DMS 273 treated with DMSO at 0.1 percent for 48 hours (cell line): ENCODE measurements around the gene ROR2.
A peak's percentile ranks its signal among the peaks of the same experiment; 100 is the strongest.
"Not testable (repeated sequence)": the region's sequence is repeated elsewhere in the genome, so short reads cannot be mapped to it uniquely, and the experiment has no call there.

Source experiments
- DNase-seq: peaks from one replicate; lab custom pipeline; 2025; lab: John Stamatoyannopoulos, UW

ROR2 gene

DNA sequence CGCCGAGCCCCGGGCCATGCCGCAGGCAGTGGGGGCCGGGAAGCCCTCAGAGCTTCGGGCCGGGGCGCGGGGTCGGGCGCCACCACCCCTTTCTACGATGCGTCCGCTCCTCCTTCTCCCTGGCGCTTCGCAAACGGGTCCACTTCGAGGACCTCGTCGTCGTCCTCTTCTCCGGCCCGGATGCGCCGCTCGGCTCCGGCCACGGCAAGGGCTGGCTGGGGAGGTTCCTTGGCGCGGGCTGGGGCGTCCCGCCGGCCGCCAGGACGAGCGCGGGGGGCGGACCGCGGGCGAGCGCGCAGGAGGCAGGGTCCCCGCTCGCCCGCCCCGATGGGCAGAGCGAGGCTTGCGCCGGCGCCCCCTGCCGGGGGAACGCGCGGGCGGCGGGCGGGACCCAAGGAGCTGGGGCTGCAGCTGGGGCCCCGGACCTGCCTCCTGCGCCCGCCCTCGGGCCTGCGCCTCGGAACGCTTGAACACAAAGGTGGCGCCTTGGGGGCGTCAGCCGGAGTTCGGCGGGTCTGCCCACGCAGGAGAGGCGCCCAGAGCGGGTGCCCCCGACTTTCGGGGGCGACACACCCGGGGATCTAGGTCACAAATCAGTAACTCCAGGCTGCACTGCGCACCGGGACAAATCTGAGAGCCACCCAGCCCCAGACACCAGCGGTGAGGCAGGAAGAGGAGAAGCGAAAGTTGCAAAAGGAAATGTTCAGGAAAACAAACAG, at the start of gene ROR2:
Gene ROR2, minus strand, starts transcription at position 283 of the 719 bp plus-strand sequence.
- peak; percentile 23 for DNase-seq

DNA sequence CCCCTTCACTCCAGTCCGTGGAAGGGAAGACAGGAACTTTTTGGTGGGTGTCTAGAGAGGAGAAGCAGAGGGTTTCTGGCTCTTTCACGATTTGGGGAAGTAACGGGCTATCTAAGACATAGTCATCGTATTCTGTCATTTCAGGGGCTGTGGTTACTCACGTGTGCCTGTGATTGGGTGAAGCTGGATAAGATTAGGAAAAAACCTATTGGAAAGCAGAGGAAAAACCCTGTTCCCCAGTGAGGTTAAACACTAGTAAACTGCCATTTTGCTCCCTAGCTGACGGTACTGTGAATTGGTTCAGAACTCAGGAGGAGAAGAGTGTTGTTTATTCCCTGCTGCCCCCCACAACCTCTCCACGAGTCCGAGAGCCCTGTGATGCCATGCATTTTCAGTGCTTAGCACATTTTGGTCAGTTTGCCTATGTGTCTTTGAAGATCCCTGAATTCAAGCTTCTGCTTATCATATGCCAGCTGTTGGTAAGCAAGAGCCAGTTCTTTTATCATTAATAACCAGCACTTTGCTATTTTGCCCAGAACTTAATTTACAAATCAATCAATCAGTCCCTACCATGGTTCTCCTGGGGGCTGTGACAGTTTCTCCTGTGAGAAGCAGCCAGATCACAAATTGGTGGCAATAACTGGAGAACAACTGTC, 45.1 kb upstream of the ROR2 start:
- no peak for DNase-seq

- no peak for DNase-seq
Observed at GRCh38 chr9:91994422-91994821, 44.4 kb upstream of the ROR2 start.

DNA sequence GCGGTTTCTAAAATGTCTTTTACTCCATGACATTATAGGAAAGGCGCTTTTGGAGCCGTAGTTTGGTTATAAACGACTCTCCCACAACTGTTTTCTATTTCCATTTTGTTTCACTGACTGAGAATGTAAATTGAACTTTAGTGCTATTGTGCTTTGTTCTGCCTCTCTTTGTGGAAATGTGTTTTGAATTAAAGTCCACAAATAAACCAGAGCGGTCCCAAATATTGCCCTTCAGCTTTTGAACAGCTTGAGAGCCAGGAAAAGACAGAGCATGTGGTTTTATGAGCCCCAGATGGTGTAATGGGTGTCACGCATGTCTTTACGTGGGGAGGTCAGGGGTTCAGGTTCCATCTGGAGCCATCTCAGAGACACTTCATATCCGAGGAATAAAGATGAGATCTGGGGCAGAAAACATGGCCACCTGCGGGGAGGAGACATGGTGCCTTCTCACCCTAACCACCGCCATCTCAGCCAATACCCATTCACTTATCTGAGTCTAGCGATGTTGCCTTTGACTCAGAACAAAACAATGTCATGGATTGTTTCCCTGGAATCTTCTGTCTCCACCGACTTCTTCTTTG, 42.5 kb upstream of the ROR2 start:
- no peak for DNase-seq

DNA sequence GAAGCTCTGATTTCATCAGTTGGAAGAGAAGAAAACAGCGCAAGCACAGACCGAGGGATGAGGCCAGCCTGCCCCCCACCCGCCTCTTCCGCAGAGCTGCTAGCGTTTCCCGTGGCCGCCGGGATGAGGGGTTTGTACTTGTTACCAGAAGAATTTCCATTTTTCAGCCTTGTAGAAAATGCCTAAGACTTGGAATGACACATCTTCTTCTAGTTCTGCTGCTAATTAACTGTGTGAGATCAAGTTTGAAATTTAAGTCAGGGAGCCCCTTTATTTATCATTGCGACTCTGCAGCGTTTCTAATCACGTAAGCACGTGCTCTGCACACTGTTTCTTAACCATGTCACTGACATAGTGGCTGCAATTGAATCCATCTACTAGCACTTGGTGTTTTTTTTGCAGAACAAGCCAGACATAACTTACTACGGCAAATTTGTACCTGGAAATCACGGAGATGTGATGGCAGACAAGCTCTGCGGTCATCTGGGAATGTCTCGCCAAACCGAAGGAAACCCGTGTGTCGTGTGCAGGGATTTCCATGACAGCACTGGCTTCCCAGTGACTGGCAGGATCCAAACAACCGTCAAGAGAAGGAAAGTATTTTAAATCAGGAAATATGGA, 41.8 kb upstream of the ROR2 start:
- DNase-seq = no peak

DNA sequence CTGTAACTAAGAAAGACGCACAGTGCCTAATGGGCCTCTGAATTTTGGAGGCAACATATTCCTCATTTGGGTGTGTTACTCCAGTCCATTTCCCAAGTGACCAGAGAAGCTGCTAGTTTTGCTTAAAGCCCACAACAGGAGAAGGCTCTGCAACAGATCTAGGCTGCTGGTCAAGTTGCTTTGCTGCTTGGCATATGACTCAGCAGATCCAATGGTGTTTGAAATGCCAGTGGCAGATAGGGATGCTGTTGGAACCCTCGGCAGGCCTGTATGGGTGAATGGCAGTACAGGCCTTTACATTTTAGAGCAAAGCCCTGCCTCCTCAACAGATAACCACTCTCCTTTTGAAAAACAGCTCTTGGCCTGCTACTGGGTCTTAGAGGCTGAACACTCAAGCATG, 36.2 kb upstream of the ROR2 start:
- no peak for DNase-seq

- DNase-seq = no peak
Observed at GRCh38 chr9:91985692-91986091, 35.7 kb upstream of the ROR2 start.

DNA sequence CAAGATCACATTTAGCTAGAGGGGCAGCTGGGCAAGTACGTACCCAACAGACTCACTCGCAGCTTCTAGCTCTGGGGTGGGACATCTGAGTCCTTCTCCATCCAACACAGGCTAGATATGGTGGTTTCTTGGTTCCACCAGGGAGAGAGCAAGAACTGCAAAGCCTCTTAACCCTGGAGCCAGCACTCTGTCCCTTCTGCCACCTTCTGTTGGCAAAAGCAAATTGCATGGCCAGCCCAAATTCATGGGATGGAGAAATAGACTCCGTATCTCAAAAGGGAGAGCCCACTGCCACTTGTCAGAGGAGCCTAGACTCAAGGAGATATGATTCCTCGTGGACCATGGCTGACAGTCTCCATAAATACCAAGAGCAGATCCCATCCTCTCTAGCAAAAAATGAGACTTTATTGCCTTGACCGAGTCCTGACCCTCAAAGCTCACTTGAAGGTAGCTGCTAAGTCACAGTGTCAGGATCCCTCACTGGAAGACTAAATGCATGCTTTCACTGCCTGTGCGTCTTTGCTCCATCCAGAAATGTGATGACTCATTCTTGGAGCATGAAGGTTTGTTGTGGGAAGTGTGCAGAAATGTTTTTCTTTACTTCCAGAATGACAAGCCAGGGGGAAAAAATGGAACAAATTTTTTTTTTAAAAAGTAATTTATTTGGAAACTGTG, 28.8 kb upstream of the ROR2 start:
- peak; percentile 38 for DNase-seq

- not testable (repeated sequence) for DNase-seq
Observed at GRCh38 chr9:91975254-91975653, 25.2 kb upstream of the ROR2 start.

GRCh38 chr9:91972711-91973110, 22.7 kb upstream of the ROR2 start:
- no peak for DNase-seq

DNA sequence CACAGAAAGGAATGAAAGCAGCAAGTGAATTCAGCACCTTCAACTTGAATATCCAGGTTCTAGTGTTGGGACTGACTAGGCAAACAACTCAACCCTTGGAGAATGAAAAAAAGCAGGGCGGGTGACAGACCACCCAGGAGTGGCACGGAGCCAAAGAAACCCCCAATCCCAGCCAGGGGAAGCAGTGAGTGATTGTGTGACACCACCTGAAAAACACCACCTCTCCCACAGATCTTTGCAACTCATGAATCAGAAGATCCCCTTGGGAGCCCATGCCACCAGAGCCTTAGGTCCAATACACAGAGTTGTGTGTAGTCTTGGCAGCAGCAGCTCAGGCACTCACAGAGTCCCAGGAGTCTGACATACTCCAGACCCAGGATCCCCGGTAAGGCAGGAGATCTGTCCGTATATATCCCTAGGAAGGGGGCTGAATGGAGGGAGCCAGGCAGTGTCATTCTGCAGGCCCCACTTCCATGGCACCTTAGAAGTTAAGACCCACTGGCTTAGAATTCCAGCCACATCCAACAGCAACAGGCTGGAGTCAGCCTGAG, 22.1 kb upstream of the ROR2 start:
- no peak for DNase-seq

DNA sequence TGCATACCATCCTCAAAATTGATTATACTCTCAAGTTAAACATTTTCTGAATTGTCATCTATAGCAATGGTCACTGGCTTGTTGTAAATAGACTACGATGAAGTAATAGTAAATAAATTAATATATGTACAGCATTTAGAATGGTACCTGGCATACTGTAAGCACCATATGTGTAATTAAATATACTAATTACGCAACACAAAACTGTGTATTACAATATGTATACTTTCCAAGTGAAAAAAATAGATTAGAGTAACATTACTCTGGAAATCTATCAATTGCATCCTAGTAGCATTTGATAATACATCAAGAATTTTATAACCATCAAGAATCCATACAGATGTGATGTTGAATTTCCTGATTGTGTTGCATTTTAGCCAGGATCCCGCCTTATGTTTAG, 17.2 kb upstream of the ROR2 start:
- DNase-seq = no peak

GRCh38 chr9:91966503-91966902, 16.5 kb upstream of the ROR2 start:
- no peak for DNase-seq

- DNase-seq = no peak
Observed at GRCh38 chr9:91963711-91964240, 13.7 kb upstream of the ROR2 start.

- DNase-seq = no peak
Observed at GRCh38 chr9:91960367-91960766, 10.3 kb upstream of the ROR2 start.

- no peak for DNase-seq
Observed at GRCh38 chr9:91958174-91958573, 8.1 kb upstream of the ROR2 start.

GRCh38 chr9:91954841-91955471, 4.9 kb upstream of the ROR2 start:
- DNase-seq = peak; percentile 39

GRCh38 chr9:91953718-91954117, 3.7 kb upstream of the ROR2 start:
- DNase-seq = no peak

GRCh38 chr9:91951944-91952520, 2.0 kb upstream of the ROR2 start:
- DNase-seq = no peak

DNA sequence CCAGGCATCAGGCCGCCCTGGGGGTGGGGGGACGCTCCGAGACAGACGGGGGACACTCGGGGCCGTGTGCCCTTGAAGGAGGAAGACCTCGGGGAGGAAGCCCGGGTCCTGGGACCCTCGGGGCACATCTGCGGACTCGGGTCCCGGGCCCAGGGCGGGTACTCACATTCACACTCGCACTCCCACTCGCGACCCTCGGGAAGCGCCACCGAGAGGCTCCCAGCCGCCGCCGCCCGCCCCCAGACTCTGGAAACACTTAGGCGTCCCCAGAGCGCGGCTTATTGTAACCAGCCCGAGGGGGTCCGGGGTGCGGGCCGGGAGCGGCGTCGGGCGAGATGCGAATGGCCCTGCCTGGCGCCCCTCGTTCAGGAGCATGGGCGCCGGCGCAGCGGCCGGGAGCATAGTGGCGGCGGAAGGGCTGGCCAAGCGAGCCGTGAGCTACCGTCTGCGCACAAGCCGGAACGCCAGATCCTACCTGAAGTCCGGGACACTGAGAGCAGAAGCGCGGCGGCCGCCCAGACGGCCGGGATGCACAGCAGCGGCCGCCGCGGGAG, 559 bp downstream of the ROR2 start:
- no peak for DNase-seq
